Smooth muscle cell (in vitro differentiated cells): Measurements from ENCODE around the gene CHSY1. TPM values are rescaled to one million over a fixed set of nuclear protein-coding genes. Genes with fewer than 3 reads are reported as not detected.

Source experiments
- DNase-seq: peaks from one replicate; lab custom pipeline; 2025; ENCODE audit not compliant: unreplicated experiment; lab: John Stamatoyannopoulos, UW
- H2AFZ ChIP-seq: fragments of 200-600 bp; sonication (generic); 2 replicates; pipeline ENCODE4 v1.6.0; 2016; ENCODE audit warnings: antibody characterized with exemption, low read depth, mild to moderate bottlenecking
- H3F3A ChIP-seq: fragments of 200-600 bp; sonication (generic); 2 replicates; pipeline ENCODE4 v1.6.0; 2017; ENCODE audit warnings: antibody characterized with exemption, low read depth
- H3K27ac ChIP-seq: fragments of 200-600 bp; sonication (generic); 2 replicates; pipeline ENCODE4 v1.5.1; 2016; ENCODE audit warnings: low read depth, mild to moderate bottlenecking
- H3K27me3 ChIP-seq: fragments of 200-600 bp; sonication (generic); 2 replicates; pipeline ENCODE4 v1.6.1; 2016; ENCODE audit warnings: low read depth, mild to moderate bottlenecking
- H3K36me3 ChIP-seq: fragments of 200-600 bp; sonication (generic); 2 replicates; pipeline ENCODE4 v1.5.1; 2016; ENCODE audit warnings: low read depth
- H3K4me1 ChIP-seq: fragments of 200-600 bp; sonication (generic); 2 replicates; pipeline ENCODE4 v1.5.1; 2016; ENCODE audit warnings: low read depth
- H3K4me2 ChIP-seq: fragments of 200-600 bp; sonication (generic); 2 replicates; pipeline ENCODE4 v1.6.0; 2016; ENCODE audit warnings: mild to moderate bottlenecking
- H3K4me3 ChIP-seq: fragments of 200-600 bp; sonication (generic); 2 replicates; pipeline ENCODE4 v1.5.1; 2016; ENCODE audit warnings: mild to moderate bottlenecking
- H3K79me2 ChIP-seq: fragments of 200-600 bp; sonication (generic); 2 replicates; pipeline ENCODE4 v1.6.0; 2016; ENCODE audit warnings: low read depth, mild to moderate bottlenecking
- H3K9ac ChIP-seq: fragments of 200-600 bp; sonication (generic); 2 replicates; pipeline ENCODE4 v1.6.0; 2016; ENCODE audit warnings: low read depth
- H3K9me3 ChIP-seq: fragments of 200-600 bp; sonication (generic); replicated peaks from 2 replicates; pipeline ENCODE4 v1.5.1; 2016; ENCODE audit warnings: low read depth
- H4K20me1 ChIP-seq: fragments of 200-600 bp; sonication (generic); 2 replicates; pipeline ENCODE4 v1.6.0; 2016; ENCODE audit warnings: low read depth
- CTCF ChIP-seq: fragments of 200-600 bp; sonication (generic); IDR thresholded peaks from 2 replicates; pipeline ENCODE4 v1.5.1; 2017; ENCODE audit warnings: borderline replicate concordance, mild to moderate bottlenecking, antibody characterized with exemption; ENCODE audit not compliant: insufficient read depth, poor library complexity, severe bottlenecking
- WGBS: methylation state at CpG from one replicate; pipeline ENCODE4 v1.1.7; 2016; ENCODE audit warnings: low lambda C conversion rate; 5-methylcytosine and 5-hydroxymethylcytosine counted together
- polyA plus RNA-seq: library from polyadenylated mRNA; unstranded; fragments of >200 nt; fragmentation: Nextera tagmentation; extraction: Ambion mirVana; gene quantifications from 2 replicates; pipeline ENCODE4 v1.2.1, GENCODE V29; 2016
- total RNA-seq: library from RNA; depleted of rRNA; stranded (reverse); fragments of >200 nt; gene quantifications from 2 replicates; pipeline ENCODE4 v1.2.3, GENCODE V29; 2014

CHSY1 gene
- total and polyA plus RNA-seq, 2 experiments from 2014 or later = 106 to 123 TPM

GRCh38 chr15:101286471-101287114 is 34.7 kb upstream of the CHSY1 start:
- H3K27ac ChIP-seq = no peak overlapping the region
- H2AFZ ChIP-seq = no peak overlapping the region
- no peaks in the 10 kb centered on the region for H3K9me3 ChIP-seq
- H3K27me3 ChIP-seq = no peaks in the 10 kb centered on the region
- DNase-seq = no peak
- H3K36me3 ChIP-seq = peaks cover 36% of the 10 kb centered on the region
- peaks cover 50% of the 10 kb centered on the region for H3K79me2 ChIP-seq
- no peak overlapping the region for H3K9ac ChIP-seq
- H3F3A ChIP-seq = no peaks in the 10 kb centered on the region
- H3K4me3 ChIP-seq = no peak overlapping the region
- 94% methylated on average over 9 of the region's 9 CpGs for WGBS
- no peaks in the 10 kb centered on the region for H3K4me1 ChIP-seq
- TF ChIP-seq CTCF = no peak
- H4K20me1 ChIP-seq = peaks cover 60% of the 10 kb centered on the region
- H3K4me2 ChIP-seq = no peak overlapping the region

GRCh38 chr15:101283931-101284330 is 32.1 kb upstream of the CHSY1 start:
- Histone ChIP-seq H3F3A (peaks cover under 1% of the 10 kb centered on the region), H2AFZ (no peak overlapping the region), H3K79me2 (peaks cover 24% of the 10 kb centered on the region), H3K36me3 (peaks cover 33% of the 10 kb centered on the region), H3K4me3 (no peak overlapping the region), H3K4me2 (no peak overlapping the region), H3K27me3 (no peaks in the 10 kb centered on the region), H4K20me1 (peaks cover 33% of the 10 kb centered on the region), H3K9me3 (no peaks in the 10 kb centered on the region), H3K9ac (no peak overlapping the region), H3K27ac (no peak overlapping the region), H3K4me1 (no peaks in the 10 kb centered on the region)
- TF ChIP-seq CTCF = no peak
- WGBS = 97% methylated on average over 6 of the region's 6 CpGs
- DNase-seq = no peak

GRCh38 chr15:101280007-101280406 is 28.2 kb upstream of the CHSY1 start:
- Histone ChIP-seq H3K4me3 (no peak overlapping the region), H2AFZ (no peak overlapping the region), H3K4me2 (no peak overlapping the region), H3K9ac (no peak overlapping the region), H3K79me2 (peaks cover 21% of the 10 kb centered on the region), H3K27ac (no peak overlapping the region), H3K4me1 (peaks cover 5% of the 10 kb centered on the region), H3K9me3 (no peaks in the 10 kb centered on the region), H4K20me1 (peaks cover 20% of the 10 kb centered on the region), H3K36me3 (peaks cover 11% of the 10 kb centered on the region), H3K27me3 (no peaks in the 10 kb centered on the region), H3F3A (peaks cover 10% of the 10 kb centered on the region)
- WGBS = 92% methylated on average over 2 of the region's 2 CpGs
- TF ChIP-seq CTCF = no peak
- DNase-seq = no peak

GRCh38 chr15:101277943-101278564 is 26.2 kb upstream of the CHSY1 start:
- Histone ChIP-seq H3K4me3 (peak overlapping the region; percentile 98), H2AFZ (peak overlapping the region; percentile 47), H3F3A (peaks cover 16% of the 10 kb centered on the region), H3K4me2 (peak overlapping the region; percentile 98), H3K36me3 (peaks cover 22% of the 10 kb centered on the region), H3K27me3 (no peaks in the 10 kb centered on the region), H4K20me1 (peaks cover 35% of the 10 kb centered on the region), H3K9me3 (no peaks in the 10 kb centered on the region), H3K27ac (no peak overlapping the region), H3K4me1 (peaks cover 5% of the 10 kb centered on the region), H3K79me2 (peaks cover 26% of the 10 kb centered on the region), H3K9ac (no peak overlapping the region)
- no peak for DNase-seq
- 82% methylated on average over 12 of the region's 12 CpGs for WGBS
- no peak for TF ChIP-seq CTCF
